Fibroblast of lung (primary cell): ENCODE measurements around the gene ANKS3. TPM values are rescaled to one million over a fixed set of nuclear protein-coding genes. Genes with fewer than 3 reads are reported as not detected.

Source experiments
- DNase-seq, 2 donors: peaks; one replicate each; pipeline versions ENCODE4 v3.0.0 to v3.0.0-alpha.2; 2010; ENCODE audit warnings: low read depth in 2 of 2
- H2AFZ ChIP-seq: 2 replicates; pipeline ENCODE4 v1.5.1; 2012; ENCODE audit warnings: low read length, control low read depth, inconsistent platforms
- H3K27ac ChIP-seq: 2 replicates; pipeline ENCODE4 v1.5.1; 2011; ENCODE audit warnings: low read length, control low read depth; ENCODE audit not compliant: insufficient read depth
- H3K27me3 ChIP-seq: 2 replicates; pipeline ENCODE4 v1.5.1; 2011; ENCODE audit warnings: mild to moderate bottlenecking, low read length; ENCODE audit not compliant: control insufficient read depth, insufficient read depth
- H3K36me3 ChIP-seq: 2 replicates; pipeline ENCODE4 v1.5.1; 2011; ENCODE audit warnings: low read length; ENCODE audit not compliant: control insufficient read depth, insufficient read depth
- H3K4me1 ChIP-seq: 2 replicates; pipeline ENCODE4 v1.5.1; 2011; ENCODE audit warnings: low read length; ENCODE audit not compliant: control insufficient read depth, insufficient read depth; ENCODE audit errors: extremely low read depth
- H3K4me2 ChIP-seq: 2 replicates; pipeline ENCODE4 v1.5.1; 2011; ENCODE audit warnings: low read length, control low read depth; ENCODE audit not compliant: insufficient read depth; ENCODE audit errors: extremely low read depth
- H3K4me3 ChIP-seq, 4 experiments: fragments of 200-600 bp in 1 of 4; sonication (generic) in 1 of 4; replicated peaks in 1 of 4; 2 replicates each; pipeline ENCODE4 v1.5.1; 2011 to 2016; ENCODE audit warnings: low read length in 4 of 4, low read depth in 3 of 4, mild to moderate bottlenecking in 3 of 4, control low read depth in 2 of 4, inconsistent platforms in 1 of 4, mixed read lengths in 1 of 4; ENCODE audit not compliant: insufficient read depth in 1 of 4; ENCODE audit errors: control extremely low read depth in 1 of 4
- H3K79me2 ChIP-seq: 2 replicates; pipeline ENCODE4 v1.5.1; 2012; ENCODE audit warnings: mild to moderate bottlenecking, low read length, inconsistent platforms; ENCODE audit not compliant: control insufficient read depth, insufficient read depth
- H3K9ac ChIP-seq: 2 replicates; pipeline ENCODE4 v1.5.1; 2011; ENCODE audit warnings: mild to moderate bottlenecking, low read length, control low read depth; ENCODE audit not compliant: insufficient read depth
- H3K9me3 ChIP-seq: 2 replicates; pipeline ENCODE4 v1.5.1; 2012; ENCODE audit warnings: low read depth, low read length; ENCODE audit not compliant: control insufficient read depth, insufficient read depth
- H4K20me1 ChIP-seq: 2 replicates; pipeline ENCODE4 v1.5.1; 2011; ENCODE audit warnings: low read length; ENCODE audit not compliant: control insufficient read depth, insufficient read depth; ENCODE audit errors: extremely low read depth
- CTCF ChIP-seq, 2 donors: IDR thresholded peaks in 1 of 2; conservative IDR thresholded peaks in 1 of 2; 1 replicate in 1 of 2; 2 replicates in 1 of 2; pipeline ENCODE4 v1.5.1; 2011 to 2012; ENCODE audit warnings: low read length in 2 of 2, control low read depth in 1 of 2, inconsistent platforms in 1 of 2, low read depth in 1 of 2, mild to moderate bottlenecking in 1 of 2
- EZH2 ChIP-seq: IDR thresholded peaks from 2 replicates; pipeline ENCODE4 v1.5.1; 2012; ENCODE audit warnings: low read length, control low read depth, mild to moderate bottlenecking; ENCODE audit errors: missing control alignments
- polyA plus RNA-seq, 2 donors: library from polyadenylated mRNA; depleted of rRNA in 1 of 2; stranded (reverse) in 1 of 2; unstranded in 1 of 2; fragments of >200 nt; gene quantifications; 2 replicates each; pipeline ENCODE4 v1.2.1, GENCODE V29; 2011 to 2012; ENCODE audit warnings: missing spikeins in 1 of 2
- total RNA-seq: library from RNA; depleted of rRNA; stranded (reverse); fragments of >200 nt; gene quantifications from 2 replicates; pipeline ENCODE4 v1.2.1, GENCODE V29; 2014

Gene ANKS3
- total and polyA plus RNA-seq, 2 donors (not counting 1 experiment from before 2014, with no cell fraction given): 11.9 to 26.3 TPM

DNA sequence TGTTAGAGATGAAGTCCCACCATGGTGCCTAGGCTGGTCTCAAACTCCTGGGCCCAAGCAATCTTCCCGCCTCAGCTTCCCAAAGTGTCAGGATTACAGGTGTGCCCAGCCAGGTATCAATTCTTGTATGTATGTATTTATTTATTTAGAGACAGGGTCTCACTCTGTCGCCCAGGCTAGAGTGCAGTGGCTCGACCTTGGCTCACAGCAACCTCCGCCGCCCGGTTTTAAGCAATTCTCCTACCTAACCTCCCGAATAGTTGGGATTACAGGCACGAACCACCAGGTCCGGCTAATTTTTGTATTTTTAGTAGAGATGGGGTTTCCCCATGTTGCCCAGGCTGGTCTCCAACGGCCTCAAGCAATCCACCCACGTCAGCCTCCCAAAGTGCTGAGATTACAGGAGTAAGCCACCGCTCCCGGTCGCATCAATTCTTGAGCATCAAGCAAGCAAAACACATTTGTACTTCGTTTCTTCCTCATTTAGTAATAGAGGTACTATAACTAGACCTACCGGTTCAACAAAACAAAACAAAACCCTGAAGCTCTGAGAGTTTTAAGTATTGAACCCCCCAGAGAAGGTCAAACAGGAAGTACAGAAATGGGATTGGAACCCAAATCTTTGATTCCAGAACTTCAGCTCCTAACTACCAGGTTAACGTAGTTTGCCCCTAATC, 33.9 kb upstream of the ANKS3 start:
- Histone ChIP-seq H3K4me1 (peaks cover 11% of the 10 kb centered on the region), H3K27me3 (no peaks in the 10 kb centered on the region), H3K27ac (peak overlapping the region; percentile 56), H3K9me3 (no peaks in the 10 kb centered on the region), H4K20me1 (no peaks in the 10 kb centered on the region), H3K4me3 (peak overlapping the region; percentile 42 to 76 (median 62)), H3K79me2 (peaks cover 18% of the 10 kb centered on the region), H3K36me3 (peaks cover 5% of the 10 kb centered on the region), H2AFZ (peak overlapping the region; percentile 72), H3K9ac (peak overlapping the region; percentile 37), H3K4me2 (peak overlapping the region; percentile 86)
- peak in 1 of 2 donors; percentile 10 for DNase-seq
- TF ChIP-seq EZH2: no peak
- TF ChIP-seq CTCF (conservative IDR thresholded peaks at IDR 0.05 in 1 of 2, IDR thresholded peaks at IDR 0.05 in 1 of 2; ENCODE audit: low read depth in 1 of 2, low read length in 2 of 2): no peak

DNA sequence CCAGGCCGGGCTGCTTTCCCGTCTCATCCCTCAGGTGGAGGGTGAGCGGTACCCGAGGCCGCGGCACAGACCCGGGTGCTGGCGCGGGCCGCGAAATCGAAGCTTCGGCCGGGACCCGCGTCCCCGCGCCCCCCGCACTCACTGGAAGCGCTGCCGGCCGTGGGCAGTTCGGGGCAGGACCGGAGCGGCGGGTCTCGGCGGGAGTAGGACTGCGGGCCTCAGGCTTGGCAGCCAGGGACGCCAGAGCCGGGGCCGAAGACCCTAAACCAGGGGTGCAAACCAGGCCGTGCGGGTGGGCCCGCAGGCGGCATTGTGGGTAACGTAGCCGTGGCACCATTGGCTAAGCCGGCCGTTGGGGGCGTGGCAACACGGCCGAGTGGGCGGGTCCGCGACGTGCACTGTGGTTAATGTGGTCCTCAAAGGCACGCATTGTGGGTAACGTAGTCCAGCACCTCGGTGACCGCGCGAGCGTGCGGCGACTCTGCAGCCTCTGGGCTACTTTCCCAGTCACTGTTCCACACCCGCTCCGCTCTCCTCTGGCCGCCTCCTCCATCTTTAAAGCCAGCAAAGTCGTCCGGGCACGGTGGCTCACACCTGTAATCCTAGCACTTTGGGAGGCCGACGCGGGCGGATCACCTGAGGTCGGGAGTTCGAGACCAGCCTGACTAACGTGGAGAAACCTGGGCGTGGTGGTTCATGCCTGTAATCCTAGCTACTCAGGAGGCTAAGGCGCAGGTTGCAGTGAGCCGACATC, 33.0 kb upstream of the ANKS3 start, which contains the start of gene ZNF500:
TSS of gene ZNF500 (minus strand) at position 288 of the 754 bp plus-strand sequence. CDS start 1,184 bp downstream, outside the sequence.
- Histone ChIP-seq H3K36me3 (peaks cover 9% of the 10 kb centered on the region), H3K4me2 (peak within 1 kb of the TSS; percentile 90)
- peak; percentile 93 to 95 for DNase-seq

More for the DNA sequence above, 33.0 kb upstream of the ANKS3 start, which contains the start of gene ZNF500:
- Histone ChIP-seq H3K4me3 (peak within 1 kb of the TSS; percentile 71 to 96 (median 80)), H3K9me3 (no peaks in the 10 kb centered on the region), H3K4me1 (peaks cover 11% of the 10 kb centered on the region), H3K9ac (peak within 1 kb of the TSS; percentile 88), H3K27me3 (no peaks in the 10 kb centered on the region), H3K27ac (peak within 1 kb of the TSS; percentile 77), H4K20me1 (no peaks in the 10 kb centered on the region), H3K79me2 (peaks cover 18% of the 10 kb centered on the region), H2AFZ (peak within 1 kb of the TSS; percentile 80)
- TF ChIP-seq CTCF (conservative IDR thresholded peaks at IDR 0.05 in 1 of 2, IDR thresholded peaks at IDR 0.05 in 1 of 2; ENCODE audit: low read depth in 1 of 2, low read length in 2 of 2) (no peak), EZH2 (no peak)
